Naive thymus-derived CD4-positive, alpha-beta T cell (primary cell): Measurements from ENCODE around the gene RBMS1. TPM values are rescaled to one million over a fixed set of nuclear protein-coding genes. Genes with fewer than 3 reads are reported as not detected.
"Not testable (repeated sequence)": the region's sequence is repeated elsewhere in the genome, so short reads cannot be mapped to it uniquely, and the experiment has no call there.

Experiments used
- ATAC-seq: fragments of 150-1000 bp; cut with Tn5 transposase; 2 replicates; pipeline ENCODE4 v1.10.0; 2021; ENCODE audit warnings: mild to moderate bottlenecking, moderate library complexity
- CTCF ChIA-PET: fragments of 350-600 bp; sonication (Branson Sonifier 250); formaldehyde crosslinking; loops from one replicate; lab custom pipeline; 2021; ENCODE audit warnings: antibody characterized with exemption; lab: Charles Lee
- POLR2A ChIA-PET: fragments of 350-600 bp; sonication (Branson Sonifier 250); formaldehyde crosslinking; loops from one replicate; lab custom pipeline; 2021; ENCODE audit warnings: antibody characterized with exemption, inconsistent platforms; lab: Charles Lee
- DNase-seq, 9 donors: peaks; one replicate each; pipeline versions ENCODE4 v3.0.0 to v3.0.0-alpha.2; 2020 to 2022; ENCODE audit warnings: mixed read lengths in 1 of 9
- H3K27ac ChIP-seq: one replicate; pipeline ENCODE4 v1.7.0; 2013; ENCODE audit warnings: mild to moderate bottlenecking, low read depth, low read length, moderate library complexity
- H3K27me3 ChIP-seq, 2 donors: one replicate each; pipeline ENCODE4 v1.7.0; 2013; ENCODE audit warnings: low read length in 2 of 2, mild to moderate bottlenecking in 2 of 2, moderate library complexity in 2 of 2; ENCODE audit not compliant: control insufficient read depth in 2 of 2, insufficient read depth in 2 of 2
- H3K36me3 ChIP-seq, 3 experiments: 1 replicate in 2 of 3; 2 replicates in 1 of 3; pipeline ENCODE4 v1.7.0; 2013; ENCODE audit warnings: low read length in 3 of 3, mild to moderate bottlenecking in 3 of 3, moderate library complexity in 1 of 3; ENCODE audit not compliant: insufficient read depth in 3 of 3, control insufficient read depth in 2 of 3
- H3K4me1 ChIP-seq, 2 donors: one replicate each; pipeline ENCODE4 v1.7.0; 2013; ENCODE audit warnings: low read length in 2 of 2, mild to moderate bottlenecking in 2 of 2, moderate library complexity in 1 of 2; ENCODE audit not compliant: control insufficient read depth in 2 of 2, insufficient read depth in 2 of 2
- H3K4me3 ChIP-seq: 2 replicates; pipeline ENCODE4 v1.7.0; 2013; ENCODE audit warnings: mild to moderate bottlenecking, low read length
- H3K9me3 ChIP-seq, 3 experiments: 1 replicate in 2 of 3; 2 replicates in 1 of 3; pipeline ENCODE4 v1.7.0; 2013; ENCODE audit warnings: low read length in 3 of 3; ENCODE audit not compliant: control insufficient read depth in 2 of 3
- H3K27ac Mint-ChIP-seq, 9 donors: one replicate each; pipeline ENCODE4 v1.8.0; 2020 to 2022; ENCODE audit warnings: mixed read lengths in 9 of 9, mild to moderate bottlenecking in 8 of 9, moderate library complexity in 5 of 9, inconsistent platforms in 2 of 9
- H3K27me3 Mint-ChIP-seq, 5 donors: one replicate each; pipeline ENCODE4 v1.8.0; 2021 to 2022; ENCODE audit warnings: mixed read lengths in 5 of 5, mild to moderate bottlenecking in 1 of 5
- H3K36me3 Mint-ChIP-seq, 5 donors: one replicate each; pipeline ENCODE4 v1.8.0; 2020 to 2022; ENCODE audit warnings: mixed read lengths in 5 of 5, mild to moderate bottlenecking in 3 of 5, inconsistent platforms in 1 of 5
- H3K4me1 Mint-ChIP-seq, 7 donors: one replicate each; pipeline ENCODE4 v1.8.0; 2020 to 2022; ENCODE audit warnings: mixed read lengths in 7 of 7, mild to moderate bottlenecking in 3 of 7, inconsistent platforms in 1 of 7
- H3K4me3 Mint-ChIP-seq, 10 donors: one replicate each; pipeline ENCODE4 v1.8.0; 2020 to 2022; ENCODE audit warnings: mild to moderate bottlenecking in 10 of 10, mixed read lengths in 10 of 10, moderate library complexity in 6 of 10, inconsistent platforms in 2 of 10
- H3K9me3 Mint-ChIP-seq, 11 donors: one replicate each; pipeline ENCODE4 v1.8.0; 2020 to 2022; ENCODE audit warnings: mixed read lengths in 11 of 11, mild to moderate bottlenecking in 4 of 11, inconsistent platforms in 1 of 11, moderate library complexity in 1 of 11
- intact Hi-C, 2 donors: fragments of 100-400 bp; cut with micrococcal nuclease; formaldehyde crosslinking; loops; one replicate each; pipeline ENCODE4 v1.15.1; 2023
- polyA plus RNA-seq, 2 donors: library from polyadenylated mRNA; unstranded; fragments of 300-500 nt; fragmentation: Illumina TruSeq; gene quantifications; one replicate each; pipeline ENCODE4 v1.2.3, GENCODE V29; 2021
- total RNA-seq, 6 experiments: library from RNA in 5 of 6; stranded (reverse) in 5 of 6; gene quantifications; 1 replicate in 5 of 6; 2 replicates in 1 of 6; pipeline ENCODE4 v1.2.3 and lab custom pipeline; 2021 to 2026

Gene RBMS1
- total and polyA plus RNA-seq, 7 experiments from 2014 or later, result 74.4 to 137 (median 119) TPM

DNA sequence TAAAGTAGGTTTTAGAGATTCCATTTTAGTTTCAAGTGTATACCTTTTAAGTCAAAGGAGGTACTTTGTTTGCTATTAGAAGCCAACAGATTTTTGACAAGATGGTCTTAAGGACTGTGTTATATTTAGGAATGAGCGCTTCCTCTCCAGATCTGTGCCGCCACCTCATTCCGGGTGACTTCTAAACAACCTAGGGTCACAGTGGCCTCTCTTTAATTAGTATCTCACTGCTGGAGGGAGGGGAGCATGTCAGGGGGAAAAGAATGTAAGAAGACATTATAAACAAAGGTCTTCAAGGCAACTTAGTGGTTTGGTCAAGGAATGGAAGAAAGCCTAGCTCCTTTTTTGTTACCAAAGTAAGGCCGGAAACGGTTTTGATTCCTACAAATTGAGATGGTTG, 67.0 kb downstream of the RBMS1 start:
- H3K27ac ChIP-seq, result no peak overlapping the region
- Mint-ChIP-seq H3K36me3 (peaks cover 8 to 41% (median 30%) of the 10 kb centered on the region in 5 donors), H3K9me3 (peaks cover 0 to 20% (median 6%) of the 10 kb centered on the region in 11 donors), H3K27me3 (no peaks in the 10 kb centered on the region), H3K4me3 (peak overlapping the region in 6 of 10 donors; percentile 6 to 59 (median 32)), H3K4me1 (peaks cover 40 to 91% (median 78%) of the 10 kb centered on the region in 7 donors), H3K27ac (peak overlapping the region in 6 of 9 donors; percentile 43 to 89 (median 78))
- DNase-seq, result no peak
- no peak for ATAC-seq
- peaks cover 0 to 7% (median 5%) of the 10 kb centered on the region in 3 experiments for H3K9me3 ChIP-seq
- POLR2A ChIA-PET, result interaction anchor here (1.1 to 6.1 kb wide), 8 partner anchors 9 to 64 kb away, joined by 3 to 57 read pairs (median 8); no protein-coding TSS in a partner anchor
- H3K4me3 ChIP-seq, result no peak overlapping the region
- H3K27me3 ChIP-seq, result no peaks in the 10 kb centered on the region
- CTCF ChIA-PET, result interaction anchor here (0.9 kb wide), 1 partner anchor 63 kb away, joined by 5 read pairs; no protein-coding TSS in a partner anchor
- peaks cover 37 to 43% of the 10 kb centered on the region in 2 donors for H3K4me1 ChIP-seq
- intact Hi-C loops, result loop anchor here (5.0 kb wide), 3 partner anchors 74 to 566 kb away; no protein-coding TSS in a partner anchor
- no peaks in the 10 kb centered on the region for H3K36me3 ChIP-seq

DNA sequence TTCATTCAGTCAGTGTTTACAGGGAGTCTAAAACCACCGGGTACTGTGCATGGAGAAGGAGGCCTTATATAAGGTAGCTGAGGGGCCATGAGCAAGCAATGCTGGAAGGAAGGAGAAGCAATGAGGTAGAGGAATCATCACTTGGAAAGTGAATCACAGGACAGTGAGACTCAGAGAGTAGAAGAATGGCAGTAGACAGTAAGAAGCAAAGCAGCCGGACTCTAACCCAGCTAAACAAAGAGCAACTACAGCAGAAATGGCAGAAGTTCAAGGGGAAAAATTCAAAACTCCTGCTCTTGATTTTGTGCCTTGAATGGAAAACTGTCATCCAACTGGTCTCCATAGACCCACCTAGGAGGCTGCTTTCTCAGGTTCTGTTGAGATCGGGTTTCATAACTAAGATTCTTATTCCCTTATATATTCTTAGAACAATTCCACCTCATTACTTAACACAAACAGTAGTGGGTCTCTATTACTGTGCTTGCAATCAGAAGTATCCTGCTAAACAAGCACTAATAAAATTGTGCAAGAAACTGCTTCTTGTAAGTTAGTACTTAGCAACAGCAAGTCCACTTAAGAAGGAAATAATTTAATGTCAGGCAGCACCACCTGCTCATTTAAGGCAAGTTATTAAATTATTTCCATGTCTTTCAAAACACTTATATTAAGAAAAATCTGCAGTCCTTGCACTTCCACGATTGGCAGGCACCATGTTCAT, 68.0 kb downstream of the RBMS1 start:
- peak overlapping the region in 5 of 9 donors; percentile 36 to 89 (median 73) for H3K27ac Mint-ChIP-seq
- H3K9me3 ChIP-seq, result peaks cover 0 to 7% (median 5%) of the 10 kb centered on the region in 3 experiments
- intact Hi-C loops, result loop anchor here (5.0 kb wide), 3 partner anchors 73 to 567 kb away; no protein-coding TSS in a partner anchor
- no peaks in the 10 kb centered on the region for H3K27me3 Mint-ChIP-seq
- H3K4me3 ChIP-seq, result no peak overlapping the region
- H3K4me1 ChIP-seq, result peaks cover 39 to 43% of the 10 kb centered on the region in 2 donors
- ChIA-PET POLR2A (interaction anchor here (6.1 kb wide), 1 partner anchor 19 kb away, joined by 57 read pairs; no protein-coding TSS in a partner anchor), CTCF (no interaction called here)
- peaks cover 0 to 17% (median 6%) of the 10 kb centered on the region in 11 donors for H3K9me3 Mint-ChIP-seq
- no peak overlapping the region for H3K27ac ChIP-seq
- H3K27me3 ChIP-seq, result no peaks in the 10 kb centered on the region
- H3K36me3 ChIP-seq, result no peaks in the 10 kb centered on the region
- H3K4me3 Mint-ChIP-seq, result peak overlapping the region; percentile 3 to 77 (median 31)
- ATAC-seq, result no peak
- peaks cover 8 to 41% (median 23%) of the 10 kb centered on the region in 5 donors for H3K36me3 Mint-ChIP-seq
- H3K4me1 Mint-ChIP-seq, result peaks cover 41 to 91% (median 80%) of the 10 kb centered on the region in 7 donors
- DNase-seq, result no peak

DNA sequence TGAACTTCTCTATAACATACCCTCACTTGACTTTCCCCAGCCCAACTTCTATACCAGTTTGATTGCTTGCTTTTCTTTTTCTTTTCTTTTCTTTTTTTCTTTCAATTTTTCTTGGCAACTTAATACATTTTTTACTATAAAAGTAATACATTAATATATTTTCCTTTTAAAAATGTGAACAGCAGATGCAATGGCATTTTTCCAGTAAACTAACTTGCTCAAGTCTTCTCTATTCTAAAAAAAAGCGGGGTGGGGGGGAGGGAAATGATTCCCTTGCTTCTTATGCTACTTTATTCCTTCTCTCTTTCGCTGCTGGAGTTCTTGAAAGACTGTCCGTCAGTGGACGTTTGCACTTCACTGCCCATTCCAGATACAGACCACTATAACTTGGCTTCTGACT, 70.5 kb downstream of the RBMS1 start:
- H3K9me3 ChIP-seq, result no peaks in the 10 kb centered on the region
- ChIA-PET CTCF (interaction anchor here (0.7 kb wide), 1 partner anchor 8 kb away, joined by 4 read pairs; no protein-coding TSS in a partner anchor), POLR2A (interaction anchor here (1.1 to 3.6 kb wide), 2 partner anchors 15 to 70 kb away, joined by 3 to 17 read pairs; partner anchors contain the start of gene RBMS1)
- Mint-ChIP-seq H3K27me3 (no peaks in the 10 kb centered on the region), H3K27ac (peak overlapping the region in 7 of 9 donors; percentile 6 to 83 (median 61)), H3K36me3 (peaks cover 0 to 40% (median 13%) of the 10 kb centered on the region in 5 donors), H3K4me1 (peaks cover 41 to 92% (median 83%) of the 10 kb centered on the region in 7 donors), H3K4me3 (peak overlapping the region in 5 of 10 donors; percentile 16 to 69 (median 64)), H3K9me3 (peaks cover 0 to 6% (median 0%) of the 10 kb centered on the region in 11 donors)
- H3K36me3 ChIP-seq, result no peaks in the 10 kb centered on the region
- DNase-seq (no peak), ATAC-seq (no peak)
- no peak overlapping the region for H3K27ac ChIP-seq
- no peaks in the 10 kb centered on the region for H3K27me3 ChIP-seq
- H3K4me1 ChIP-seq, result peaks cover 28 to 44% of the 10 kb centered on the region in 2 donors
- H3K4me3 ChIP-seq, result no peak overlapping the region
- intact Hi-C loops, result no loop called here

DNA sequence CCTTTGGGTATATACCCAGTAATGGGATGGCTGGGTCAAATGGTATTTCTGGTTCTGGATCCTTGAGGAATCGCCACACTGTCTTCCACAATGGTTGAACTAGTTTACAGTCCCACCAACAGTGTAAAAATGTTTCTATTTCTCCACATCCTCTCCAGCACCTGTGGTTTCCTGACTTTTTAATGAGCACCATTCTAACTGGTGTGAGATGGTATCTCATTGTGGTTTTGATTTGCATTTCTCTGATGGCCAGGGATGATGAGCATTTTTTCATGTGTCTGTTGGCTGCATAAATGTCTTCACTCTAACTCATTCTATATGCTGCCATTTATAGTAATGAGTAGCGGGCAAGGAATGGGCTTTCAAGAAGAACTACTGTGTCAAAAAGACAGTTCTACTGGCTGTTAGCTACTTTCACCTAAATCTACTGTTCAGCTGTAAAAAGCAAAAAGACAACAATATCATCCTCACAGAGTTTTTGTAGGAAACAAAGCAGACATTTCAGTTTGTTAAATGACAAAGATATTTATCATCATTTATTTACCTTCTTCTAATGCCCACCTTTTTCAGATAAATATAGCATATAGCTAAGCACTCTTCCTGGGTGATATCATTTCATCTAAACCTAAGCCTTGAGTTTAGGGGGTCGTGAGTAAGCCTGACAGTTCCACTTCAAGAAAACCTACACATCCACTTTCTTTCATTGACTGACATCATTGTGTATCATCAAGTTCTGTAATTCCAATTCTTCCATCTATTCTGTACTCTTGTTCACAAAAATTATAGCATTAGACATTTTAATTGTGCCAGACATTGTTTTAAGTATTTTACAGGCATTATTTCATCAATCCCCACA, 71.7 kb downstream of the RBMS1 start:
- H3K27me3 ChIP-seq, ATAC-seq, H3K27ac ChIP-seq, H3K9me3 Mint-ChIP-seq, H3K36me3 ChIP-seq, H3K9me3 ChIP-seq, H3K4me3 ChIP-seq, H3K27me3 Mint-ChIP-seq, CTCF ChIA-PET: not testable (repeated sequence)
- peak in 5 of 9 donors; percentile 29 to 64 (median 41) for DNase-seq
- intact Hi-C loops, result loop anchor here in 1 of 2 donors (1.0 kb wide), 1 partner anchor 10 kb away; no protein-coding TSS in a partner anchor
- Mint-ChIP-seq H3K36me3 (peaks cover 0 to 40% (median 13%) of the 10 kb centered on the region in 5 donors), H3K27ac (peak overlapping the region; percentile 37 to 83 (median 71)), H3K4me3 (peak overlapping the region; percentile 46 to 83 (median 62)), H3K4me1 (peaks cover 42 to 90% (median 83%) of the 10 kb centered on the region in 7 donors)
- peaks cover 22 to 42% of the 10 kb centered on the region in 2 donors for H3K4me1 ChIP-seq
- POLR2A ChIA-PET, result interaction anchor here (0.8 to 3.6 kb wide), 3 partner anchors 14 to 71 kb away, joined by 3 to 17 read pairs (median 3); partner anchors contain the start of gene RBMS1

DNA sequence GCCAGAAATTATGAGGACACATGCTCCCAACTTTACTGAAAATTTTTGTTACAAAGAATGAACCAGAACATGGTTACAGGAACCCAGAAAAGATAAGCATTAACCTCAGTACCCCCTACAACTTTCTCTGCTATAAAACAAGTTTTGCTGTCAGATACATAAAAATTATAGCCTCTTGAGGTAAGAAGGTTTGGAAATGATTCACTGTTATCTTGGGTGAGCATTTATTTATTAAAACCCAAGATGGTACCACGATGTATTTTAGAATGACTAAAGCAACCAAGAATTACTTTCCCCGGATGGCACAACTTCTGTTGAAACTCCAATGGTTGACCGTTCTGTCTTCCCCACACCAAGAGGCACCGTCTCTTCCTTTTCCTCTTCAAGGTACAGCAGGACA, 72.9 kb downstream of the RBMS1 start:
- peak overlapping the region in 7 of 9 donors; percentile 6 to 78 (median 63) for H3K27ac Mint-ChIP-seq
- DNase-seq (no peak), ATAC-seq (no peak)
- H3K4me3 Mint-ChIP-seq, result peak overlapping the region in 3 of 10 donors; percentile 6 to 66 (median 10)
- ChIA-PET POLR2A (interaction anchor here (1.2 to 3.6 kb wide), 3 partner anchors 7 to 13 kb away, joined by 7 to 17 read pairs (median 8); no protein-coding TSS in a partner anchor), CTCF (no interaction called here)
- Histone ChIP-seq H3K4me1 (peaks cover 12 to 37% of the 10 kb centered on the region in 2 donors), H3K36me3 (no peaks in the 10 kb centered on the region), H3K4me3 (no peak overlapping the region), H3K9me3 (no peaks in the 10 kb centered on the region), H3K27ac (no peak overlapping the region), H3K27me3 (no peaks in the 10 kb centered on the region)
- H3K36me3 Mint-ChIP-seq, result peaks cover 0 to 36% (median 13%) of the 10 kb centered on the region in 5 donors
- H3K4me1 Mint-ChIP-seq, result peaks cover 38 to 88% (median 79%) of the 10 kb centered on the region in 7 donors
- no peaks in the 10 kb centered on the region for H3K27me3 Mint-ChIP-seq
- H3K9me3 Mint-ChIP-seq, result peaks cover 0 to 6% (median 0%) of the 10 kb centered on the region in 11 donors
- intact Hi-C loops, result loop anchor here (1.0 kb wide), 2 partner anchors 9 kb away; no protein-coding TSS in a partner anchor
